Measurements from ENCODE around the gene NDUFA12. TPM values are rescaled to one million over a fixed set of nuclear protein-coding genes. Genes with fewer than 3 reads are reported as not detected.

Gene NDUFA12
- total RNA-seq, 2 experiments from 2014 or later: 155 to 167 TPM

GRCh38 chr12:94922561-94922960 is 80.9 kb downstream of the NDUFA12 start:
- H3K4me3 Mint-ChIP-seq: no peak overlapping the region
- CTCF ChIA-PET: no interaction called here

More at GRCh38 chr12:94922561-94922960, 80.9 kb downstream of the NDUFA12 start:
- H3K36me3 Mint-ChIP-seq (ENCODE audit: low read depth): no peaks in the 10 kb centered on the region
- H3K4me1 Mint-ChIP-seq: no peaks in the 10 kb centered on the region
- POLR2A ChIA-PET: no interaction called here
- no peaks in the 10 kb centered on the region for H3K27me3 Mint-ChIP-seq
- no peaks in the 10 kb centered on the region for H3K9me3 Mint-ChIP-seq
- no peak for DNase-seq
- no peak overlapping the region for H3K27ac Mint-ChIP-seq

Other genes with a start within 250 kb of the NDUFA12 start
- 10 to 100 TPM; 36.0 to 41.6 TPM for gene NR2C1, start 69.9 kb upstream of the NDUFA12 start, total RNA-seq
- gene FGD6, start 213.8 kb upstream of the NDUFA12 start, total RNA-seq: under 1 TPM; 0.45 to 0.71 TPM
- gene VEZT, start 214.1 kb upstream of the NDUFA12 start, total RNA-seq: 10 to 100 TPM; 35.7 to 38.4 TPM

Data from activated CD4-positive, alpha-beta memory T cell treated with anti-CD3 and anti-CD28 coated beads, Interleukin-2, amount 10 ng/mL, durations not matched to agents 7 days and 5 days (primary cell).